ENCODE results near the gene MAP7D2.

The MAP7D2 gene

GRCh38 chrX:19964017-19964710, 152.5 kb downstream of the MAP7D2 start:
- TF ChIP-seq CTCF (IDR thresholded peaks at IDR 0.05; ENCODE audit: control insufficient read depth, extremely low read depth, insufficient read depth): no peak
- no peak for DNase-seq (ENCODE audit: low read depth)
- H3K4me3 ChIP-seq (ENCODE audit: low read depth, low read length): no peak overlapping the region

GRCh38 chrX:19960913-19961312, 155.8 kb downstream of the MAP7D2 start:
- no peak for TF ChIP-seq CTCF (IDR thresholded peaks at IDR 0.05; ENCODE audit: control insufficient read depth, extremely low read depth, insufficient read depth)
- no peak overlapping the region for H3K4me3 ChIP-seq (ENCODE audit: low read depth, low read length)
- no peak for DNase-seq (ENCODE audit: low read depth)

DNA sequence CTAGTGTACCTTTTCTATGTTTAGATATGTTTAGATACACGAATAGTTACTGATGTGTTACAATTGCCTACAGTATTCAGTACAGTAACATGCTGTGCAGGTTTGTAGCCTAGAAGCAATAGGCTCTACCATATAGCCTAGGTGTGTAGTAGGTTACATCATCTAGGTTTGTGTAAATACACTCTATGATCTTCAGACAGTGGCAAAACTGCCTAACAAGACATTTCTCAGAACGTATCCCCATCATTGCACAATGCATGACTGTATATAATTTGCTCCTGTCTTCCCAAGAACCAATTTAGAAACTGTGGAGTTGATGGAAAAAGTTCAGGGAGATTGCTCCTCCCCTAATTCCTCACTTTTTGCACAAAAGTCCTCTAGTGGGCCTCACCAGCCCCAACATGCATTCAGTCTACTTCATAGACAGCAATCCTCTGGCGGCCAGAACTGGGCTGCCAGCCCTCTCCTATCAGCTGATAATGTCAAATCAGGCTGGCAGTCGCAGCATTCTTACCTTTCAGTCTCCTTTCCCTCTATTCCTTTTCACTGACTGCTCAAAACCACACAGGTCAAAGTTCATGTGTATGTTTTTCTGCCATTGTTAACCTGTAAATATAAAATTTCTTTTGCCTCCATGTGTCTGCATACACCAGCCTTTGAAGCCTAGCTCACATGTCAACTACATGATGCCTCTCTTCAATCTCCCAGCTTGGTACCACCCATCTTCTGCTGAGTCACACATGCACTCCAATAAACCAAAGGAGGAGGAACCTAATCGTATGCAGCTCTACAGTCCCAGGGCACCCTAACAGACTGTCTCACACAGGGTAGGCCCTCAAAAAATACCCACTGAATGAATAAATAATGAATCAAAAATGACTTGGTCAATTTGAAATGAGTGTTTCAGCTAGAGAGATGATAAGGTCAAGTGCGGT, 157.9 kb downstream of the MAP7D2 start:
- no peak for TF ChIP-seq CTCF (IDR thresholded peaks at IDR 0.05; ENCODE audit: control insufficient read depth, extremely low read depth, insufficient read depth)
- H3K4me3 ChIP-seq (ENCODE audit: low read depth, low read length): no peak overlapping the region
- no peak for DNase-seq (ENCODE audit: low read depth)

- TF ChIP-seq CTCF (IDR thresholded peaks at IDR 0.05; ENCODE audit: control insufficient read depth, extremely low read depth, insufficient read depth): no peak
- DNase-seq (ENCODE audit: low read depth): no peak
- H3K4me3 ChIP-seq (ENCODE audit: low read depth, low read length): no peak overlapping the region
Observed at GRCh38 chrX:19956923-19957322, 159.8 kb downstream of the MAP7D2 start.
